ENCODE results near the gene PBRM1. TPM values are rescaled to one million over a fixed set of nuclear protein-coding genes. Genes with fewer than 3 reads are reported as not detected.

Gene PBRM1
- total and polyA plus RNA-seq, 2 of the 13 experiments (the other 11 are each of a cell fraction or from before 2014, with no cell fraction given) = 10.9 to 33.2 TPM

GRCh38 chr3:52704611-52705437 is 19.1 kb upstream of the PBRM1 start (continued):
- TF ChIP-seq ZNF704 (CRISPR knock-in tag; IDR thresholded peaks at IDR 0.05; ENCODE audit: borderline replicate concordance) (no peak; the same call in 1 of the 2 replicates), BORCS8-MEF2B (CRISPR knock-in tag; IDR thresholded peaks at IDR 0.05) (peak; percentile 84), CSRNP2 (CRISPR knock-in tag; conservative IDR thresholded peaks at IDR 0.05; ENCODE audit: low read depth) (no peak), SUZ12 (IDR thresholded peaks at IDR 0.05; ENCODE audit: low read depth, low read length) (no peak), KDM6A (CRISPR knock-in tag; IDR thresholded peaks at IDR 0.05; ENCODE audit: low read depth) (peak; percentile 63), GABPA (IDR thresholded peaks at IDR 0.05; ENCODE audit: low read depth, low read length) (no peak), GABPA (CRISPR knock-in tag; IDR thresholded peaks at IDR 0.05; ENCODE audit: low read depth) (peak; percentile 56), SAP130 (CRISPR knock-in tag; IDR thresholded peaks at IDR 0.05; ENCODE audit: low read depth) (peak; percentile 98), ZNF33A (CRISPR knock-in tag; IDR thresholded peaks at IDR 0.05; ENCODE audit: borderline replicate concordance) (no peak), FOXP1 (IDR thresholded peaks at IDR 0.05) (no peak), FOXP1 (CRISPR knock-in tag; IDR thresholded peaks at IDR 0.05) (peak; percentile 93), ARNT2 (CRISPR knock-in tag; IDR thresholded peaks at IDR 0.05; ENCODE audit: low read depth) (peak; percentile 24; the same call in 1 of the 2 replicates), E2F2 (CRISPR knock-in tag; IDR thresholded peaks at IDR 0.05; ENCODE audit: borderline replicate concordance) (0 out of 2 replicates have a peak, but pooled peaks have one; percentile 76), IRF9 (CRISPR knock-in tag; IDR thresholded peaks at IDR 0.05; ENCODE audit: borderline replicate concordance) (no peak), POLR2G (IDR thresholded peaks at IDR 0.05; ENCODE audit: low read depth, low read length) (peak; percentile 70), ZNF382 (CRISPR knock-in tag; IDR thresholded peaks at IDR 0.05; ENCODE audit: borderline replicate concordance) (no peak), ATF7 (IDR thresholded peaks at IDR 0.05) (no peak), ATF7 (CRISPR knock-in tag; IDR thresholded peaks at IDR 0.05) (peak; percentile 72; the same call in 1 of the 2 replicates), ZNF589 (CRISPR knock-in tag; conservative IDR thresholded peaks at IDR 0.05) (no peak), KLF15 (CRISPR knock-in tag; IDR thresholded peaks at IDR 0.05; ENCODE audit: borderline replicate concordance) (no peak), ZIK1 (CRISPR knock-in tag; IDR thresholded peaks at IDR 0.05; ENCODE audit: borderline replicate concordance, low read depth) (no peak), DMTF1 (CRISPR knock-in tag; IDR thresholded peaks at IDR 0.05) (no peak; the same call in 1 of the 2 replicates), NAIF1 (CRISPR knock-in tag; IDR thresholded peaks at IDR 0.05; ENCODE audit: borderline replicate concordance) (no peak)
